Posterior cingulate gyrus (tissue), 11 donors: ENCODE results near the gene ARPP21.
A peak's percentile ranks its signal among the peaks of the same experiment; 100 is the strongest.
"Not testable (repeated sequence)": the region's sequence is repeated elsewhere in the genome, so short reads cannot be mapped to it uniquely, and the experiment has no call there.

Experiments used
- DNase-seq, 10 donors: peaks; one replicate each; pipeline versions ENCODE4 v3.0.0 to v3.0.0-alpha.2; 2020 to 2021; ENCODE audit warnings: mixed read lengths in 3 of 10
- intact Hi-C: fragments of 100-400 bp; cut with DNase I; formaldehyde crosslinking; loops from one replicate; pipeline ENCODE4 v1.15.1; 2023

The ARPP21 gene

GRCh38 chr3:35772381-35773015 is 133.2 kb downstream of the ARPP21 start:
- intact Hi-C loops: no loop called here
- peak in 8 of 10 donors; percentile 24 to 86 (median 36) for DNase-seq

GRCh38 chr3:35773417-35773816 is 134.1 kb downstream of the ARPP21 start:
- DNase-seq: no peak
- intact Hi-C loops: no loop called here

GRCh38 chr3:35776346-35776745 is 137.0 kb downstream of the ARPP21 start:
- intact Hi-C loops: no loop called here
- DNase-seq: no peak

GRCh38 chr3:35777065-35777464 is 137.7 kb downstream of the ARPP21 start:
- DNase-seq: no peak
- intact Hi-C loops: no loop called here

DNA sequence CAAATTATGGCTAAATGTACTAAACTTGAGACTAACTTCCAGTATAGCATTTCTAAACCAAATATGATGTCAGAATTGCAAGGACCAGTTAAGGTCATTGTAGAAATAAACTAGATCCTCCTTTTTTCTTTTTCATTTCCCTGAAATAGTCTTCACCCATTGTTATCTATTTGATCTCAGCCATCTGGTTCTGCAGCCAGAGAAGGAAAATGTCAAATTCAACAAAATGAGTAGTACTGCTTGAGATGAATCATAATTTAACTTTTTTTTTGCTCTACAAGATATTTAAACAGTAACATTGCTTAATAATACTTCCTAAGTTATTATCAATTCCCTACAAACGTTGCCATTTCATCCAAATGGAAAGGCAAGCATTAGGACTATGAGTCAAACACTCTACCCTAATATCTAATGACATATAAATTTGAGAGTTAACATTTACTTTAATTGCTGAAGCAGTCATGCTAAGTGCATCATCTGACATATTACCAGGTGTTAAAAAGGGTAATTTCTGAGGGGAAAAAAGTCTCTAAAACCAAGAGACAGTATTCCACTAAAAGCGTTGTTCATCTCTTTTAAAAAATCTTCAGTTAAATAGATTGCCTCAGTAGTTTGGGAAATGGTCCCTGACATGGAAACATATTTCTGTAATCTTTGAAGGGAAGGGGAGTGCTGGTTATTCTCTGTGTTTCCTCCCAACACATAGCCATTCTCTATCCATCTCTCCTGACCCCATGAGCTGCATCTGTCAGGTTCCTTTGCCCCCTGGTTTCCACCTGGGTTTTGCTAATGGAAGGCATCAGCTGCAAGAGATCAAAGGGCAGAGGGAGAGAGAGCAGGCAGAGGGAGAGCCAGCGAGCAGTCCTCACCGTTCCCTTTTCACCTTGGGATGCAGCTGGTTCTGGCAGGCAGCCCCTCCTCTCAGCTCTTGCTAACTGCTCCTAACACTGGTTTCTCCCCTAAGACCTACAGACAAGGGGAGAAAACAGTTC is 138.5 kb downstream of the ARPP21 start:
- DNase-seq: no peak
- intact Hi-C loops: no loop called here

- DNase-seq: no peak
- intact Hi-C loops: no loop called here
These were observed 140.3 kb downstream of the ARPP21 start for GRCh38 chr3:35779611-35780010.

DNA sequence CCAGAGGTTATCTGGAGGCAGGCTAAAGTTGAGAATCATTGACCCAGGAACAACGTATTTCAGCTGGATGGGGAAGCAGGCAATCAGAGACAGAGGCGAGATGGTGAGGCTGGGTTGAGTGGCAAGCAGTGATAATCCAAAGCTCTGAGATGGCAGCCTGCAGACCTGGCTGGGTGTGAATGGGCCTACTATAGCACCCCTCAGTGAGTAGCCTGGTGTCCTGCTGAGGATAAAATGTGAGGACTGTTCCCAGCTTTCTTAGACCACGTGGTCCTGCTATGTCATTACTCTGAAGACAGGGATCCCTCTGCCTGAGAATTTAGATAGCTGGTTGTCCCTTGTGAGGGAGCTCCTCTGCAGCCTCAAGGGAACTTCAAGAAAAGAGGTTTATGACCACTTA is 141.5 kb downstream of the ARPP21 start:
- intact Hi-C loops: no loop called here
- no peak for DNase-seq

DNA sequence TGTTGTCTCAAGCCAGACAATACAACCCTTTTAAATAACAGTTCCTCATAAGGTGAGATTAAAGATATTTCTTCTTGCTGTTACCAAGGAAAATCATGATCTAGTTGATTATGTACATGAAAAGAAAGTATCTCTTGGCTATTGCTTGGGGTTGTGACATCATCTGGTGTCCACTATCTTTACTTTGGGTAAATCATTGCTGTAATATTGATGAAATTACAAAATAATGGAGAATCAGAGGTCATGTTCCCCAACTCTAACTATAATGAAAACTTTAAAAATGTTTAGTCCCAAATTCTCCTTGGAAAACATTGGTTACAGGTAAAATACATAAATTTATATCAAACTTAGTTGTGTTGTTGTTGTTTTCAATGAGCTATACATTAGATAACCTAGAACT is 142.2 kb downstream of the ARPP21 start:
- no peak for DNase-seq
- intact Hi-C loops: no loop called here

DNA sequence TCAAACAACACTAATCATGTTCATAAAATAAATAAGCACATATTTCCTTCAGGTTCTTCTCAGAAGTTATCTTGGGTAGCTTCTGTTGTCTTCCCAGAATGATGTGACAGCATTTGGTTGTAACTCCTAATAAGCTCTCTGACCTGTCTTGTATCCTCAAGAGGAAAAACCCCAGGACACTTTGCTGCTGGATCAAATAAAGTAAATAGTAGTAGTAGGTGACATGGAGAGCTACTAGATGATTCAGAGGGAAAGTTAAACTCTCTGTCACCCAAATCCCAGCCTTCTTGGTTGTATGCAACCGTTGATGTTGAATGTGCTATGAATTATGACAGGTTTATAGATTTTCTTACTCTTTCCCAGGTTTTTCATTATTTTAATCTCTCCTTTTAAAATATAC is 143.0 kb downstream of the ARPP21 start:
- intact Hi-C loops: no loop called here
- no peak for DNase-seq

GRCh38 chr3:35784169-35784568 is 144.8 kb downstream of the ARPP21 start:
- no peak for DNase-seq
- intact Hi-C loops: no loop called here

- intact Hi-C loops: no loop called here
These were observed 146.0 kb downstream of the ARPP21 start for GRCh38 chr3:35785234-35785888.

GRCh38 chr3:35787936-35788335 is 148.6 kb downstream of the ARPP21 start:
- DNase-seq: no peak
- intact Hi-C loops: no loop called here

More at GRCh38 chr3:35785234-35785888, 146.0 kb downstream of the ARPP21 start:
- no peak for DNase-seq

GRCh38 chr3:35789042-35789831 is 149.9 kb downstream of the ARPP21 start:
- intact Hi-C loops: no loop called here
- no peak for DNase-seq

GRCh38 chr3:35790764-35791163 is 151.4 kb downstream of the ARPP21 start:
- no peak for DNase-seq
- intact Hi-C loops: no loop called here

GRCh38 chr3:35793667-35794066 is 154.3 kb downstream of the ARPP21 start:
- intact Hi-C loops: no loop called here
- DNase-seq: no peak

DNA sequence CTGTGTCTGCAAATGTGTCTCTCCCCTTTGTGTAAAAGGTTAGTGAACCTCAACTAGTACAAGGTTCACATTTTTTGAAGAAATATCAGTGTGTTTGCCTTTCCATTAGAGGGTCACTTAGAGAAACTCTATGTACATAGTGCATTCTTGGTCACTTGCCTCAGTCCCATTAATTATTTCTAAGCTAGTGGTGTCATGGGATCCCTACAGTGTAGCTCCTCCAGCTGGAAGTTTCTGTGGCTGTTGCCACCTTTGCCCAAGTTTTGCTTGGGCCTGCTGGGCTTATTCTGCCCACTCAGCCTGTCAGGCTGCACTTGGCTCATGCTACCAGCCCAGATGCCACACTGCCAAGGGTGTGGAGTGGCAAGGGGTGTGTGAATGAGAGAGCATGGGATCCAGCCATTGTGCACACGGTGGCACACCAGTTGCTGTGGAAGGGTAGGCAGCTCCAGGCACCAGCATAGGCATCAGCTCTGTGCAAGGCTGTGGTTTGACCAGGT is 161.7 kb downstream of the ARPP21 start:
- DNase-seq: no peak
- intact Hi-C loops: no loop called here

DNA sequence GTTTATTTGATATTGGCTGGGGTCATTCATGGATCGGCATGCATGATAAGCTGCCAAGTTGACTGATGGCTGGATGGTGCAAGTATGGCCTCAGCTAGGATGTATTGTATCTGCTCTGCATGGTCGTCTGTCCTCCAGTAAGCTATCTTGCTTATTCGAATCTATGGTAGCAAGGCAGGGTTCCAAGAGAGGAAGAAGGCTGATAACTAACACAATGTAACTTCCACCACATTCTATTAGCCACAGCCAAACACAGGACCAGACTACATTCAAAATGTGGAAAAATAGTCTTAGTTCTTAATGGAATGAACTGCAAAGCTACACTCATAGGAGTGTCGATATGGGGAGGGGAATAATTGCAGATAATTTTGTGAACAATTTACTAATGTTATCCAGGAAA is 175.2 kb downstream of the ARPP21 start:
- DNase-seq: no peak
- intact Hi-C loops: no loop called here

GRCh38 chr3:35815796-35816195 is 176.5 kb downstream of the ARPP21 start:
- DNase-seq, intact Hi-C loops: not testable (repeated sequence)

DNA sequence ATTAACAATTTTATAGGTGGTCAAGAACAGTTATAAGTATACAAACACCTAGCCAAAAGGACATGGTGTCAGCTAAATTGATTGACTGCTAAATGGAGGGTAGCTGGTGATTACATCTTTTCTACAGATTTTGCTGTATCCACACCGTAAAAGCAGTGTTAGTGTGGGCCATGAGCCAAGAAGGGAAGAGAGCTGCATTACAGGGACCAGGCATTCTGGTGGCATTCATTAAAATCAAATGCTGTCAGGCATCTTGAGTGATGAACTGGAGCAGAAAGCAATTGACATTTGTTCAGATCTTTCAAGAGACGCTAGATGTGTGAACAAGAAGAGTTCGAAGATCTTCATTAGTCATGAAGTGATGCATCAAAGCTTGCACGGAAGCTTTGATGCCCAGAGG is 177.9 kb downstream of the ARPP21 start:
- no peak for DNase-seq
- intact Hi-C loops: no loop called here

DNA sequence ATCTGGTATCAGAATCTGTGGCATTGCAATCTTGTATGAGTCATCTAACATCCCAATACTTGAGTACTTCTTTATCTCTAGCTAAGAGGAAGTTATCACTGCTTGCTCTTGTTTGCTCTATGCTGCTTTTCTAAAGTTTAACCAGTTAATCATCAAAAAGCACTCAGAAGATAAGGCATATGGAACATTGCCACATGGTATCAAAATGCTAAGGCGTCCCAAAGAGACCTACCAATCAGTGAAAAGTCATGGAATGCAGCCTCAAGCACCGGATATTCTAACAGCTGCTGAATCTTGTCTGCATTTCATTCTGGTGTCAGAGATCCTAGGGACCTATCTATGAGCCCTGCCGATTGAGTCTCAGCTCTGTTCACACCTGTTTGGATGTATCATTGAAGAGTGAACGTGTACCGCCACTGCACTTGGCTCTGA is 192.8 kb downstream of the ARPP21 start:
- intact Hi-C loops: no loop called here
- peak in 1 of 10 donors; percentile 18 for DNase-seq
